ENCODE measurements around the gene TFB2M.

TFB2M gene

GRCh38 chr1:246515390-246516005 lies 50.6 kb downstream of the TFB2M start:
- DNase-seq (ENCODE audit: extremely low read depth, insufficient read length) = no peak
- no peak for TF ChIP-seq CTCF (IDR thresholded peaks at IDR 0.05; ENCODE audit: insufficient read depth, low read length, poor library complexity, severe bottlenecking)
- no peaks in the 10 kb centered on the region for H3K36me3 ChIP-seq (ENCODE audit: control insufficient read depth, insufficient read depth, low read length)
- H3K27me3 ChIP-seq (replicated peaks; ENCODE audit: control insufficient read depth, insufficient read depth, low read length) = no peaks in the 10 kb centered on the region
- no peak overlapping the region for H3K4me3 ChIP-seq (replicated peaks; ENCODE audit: low read depth, low read length)

GRCh38 chr1:246513619-246514343 lies 52.3 kb downstream of the TFB2M start:
- no peak for DNase-seq (ENCODE audit: extremely low read depth, insufficient read length)
- Histone ChIP-seq H3K4me3 (replicated peaks; ENCODE audit: low read depth, low read length) (no peak overlapping the region), H3K27me3 (replicated peaks; ENCODE audit: control insufficient read depth, insufficient read depth, low read length) (no peaks in the 10 kb centered on the region), H3K36me3 (ENCODE audit: control insufficient read depth, insufficient read depth, low read length) (no peaks in the 10 kb centered on the region)
- no peak for TF ChIP-seq CTCF (IDR thresholded peaks at IDR 0.05; ENCODE audit: insufficient read depth, low read length, poor library complexity, severe bottlenecking)

- no peak for TF ChIP-seq CTCF (IDR thresholded peaks at IDR 0.05; ENCODE audit: insufficient read depth, low read length, poor library complexity, severe bottlenecking)
- no peaks in the 10 kb centered on the region for H3K36me3 ChIP-seq (ENCODE audit: control insufficient read depth, insufficient read depth, low read length)
- H3K27me3 ChIP-seq (replicated peaks; ENCODE audit: control insufficient read depth, insufficient read depth, low read length) = no peaks in the 10 kb centered on the region
- no peak for DNase-seq (ENCODE audit: extremely low read depth, insufficient read length)
- no peak overlapping the region for H3K4me3 ChIP-seq (replicated peaks; ENCODE audit: low read depth, low read length)
These were observed 53.0 kb downstream of the TFB2M start for GRCh38 chr1:246513041-246513440.

- no peaks in the 10 kb centered on the region for H3K36me3 ChIP-seq (ENCODE audit: control insufficient read depth, insufficient read depth, low read length)
- no peak overlapping the region for H3K4me3 ChIP-seq (replicated peaks; ENCODE audit: low read depth, low read length)
- H3K27me3 ChIP-seq (replicated peaks; ENCODE audit: control insufficient read depth, insufficient read depth, low read length) = no peaks in the 10 kb centered on the region
- TF ChIP-seq CTCF (IDR thresholded peaks at IDR 0.05; ENCODE audit: insufficient read depth, low read length, poor library complexity, severe bottlenecking) = no peak
- no peak for DNase-seq (ENCODE audit: extremely low read depth, insufficient read length)
These were observed 53.4 kb downstream of the TFB2M start for GRCh38 chr1:246512635-246513034.

- TF ChIP-seq CTCF (IDR thresholded peaks at IDR 0.05; ENCODE audit: insufficient read depth, low read length, poor library complexity, severe bottlenecking) = no peak
- H3K36me3 ChIP-seq (ENCODE audit: control insufficient read depth, insufficient read depth, low read length) = no peaks in the 10 kb centered on the region
- H3K27me3 ChIP-seq (replicated peaks; ENCODE audit: control insufficient read depth, insufficient read depth, low read length) = no peaks in the 10 kb centered on the region
- no peak overlapping the region for H3K4me3 ChIP-seq (replicated peaks; ENCODE audit: low read depth, low read length)
- DNase-seq (ENCODE audit: extremely low read depth, insufficient read length) = no peak
These were observed 53.8 kb downstream of the TFB2M start for GRCh38 chr1:246512230-246512629.
